Measurements from ENCODE around the gene CELF5. TPM values are rescaled to one million over a fixed set of nuclear protein-coding genes. Genes with fewer than 3 reads are reported as not detected.
"Not testable (repeated sequence)": the region's sequence is repeated elsewhere in the genome, so short reads cannot be mapped to it uniquely, and the experiment has no call there.

The CELF5 gene
- total and polyA plus RNA-seq, 2 experiments from 2014 or later: 1.1 TPM; not detected in 1

- TF ChIP-seq EZH2phosphoT487 (IDR thresholded peaks at IDR 0.05; ENCODE audit: insufficient read depth, low read depth) (no peak), EZH2 (IDR thresholded peaks at IDR 0.05; ENCODE audit: insufficient read depth, poor library complexity, severe bottlenecking) (no peak)
- Histone ChIP-seq H3K79me2 (ENCODE audit: insufficient read depth) (no peaks in the 10 kb centered on the region), H3K9ac (no peak overlapping the region), H3K27ac (no peak overlapping the region), H3K4me3 (no peak overlapping the region), H3K4me1 (ENCODE audit: insufficient read depth) (no peaks in the 10 kb centered on the region), H3K36me3 (ENCODE audit: low read depth) (no peaks in the 10 kb centered on the region), H3K9me3 (ENCODE audit: low read depth) (no peaks in the 10 kb centered on the region), H3F3A (ENCODE audit: insufficient read depth) (no peaks in the 10 kb centered on the region), H3K4me2 (ENCODE audit: unreplicated experiment) (no peak overlapping the region), H3K9me2 (ENCODE audit: insufficient read depth) (no peaks in the 10 kb centered on the region), H3K27me3 (replicated peaks; ENCODE audit: insufficient read depth) (peaks cover 37% of the 10 kb centered on the region), H4K20me1 (ENCODE audit: insufficient read depth) (no peaks in the 10 kb centered on the region), H2AFZ (no peak overlapping the region)
- in situ Hi-C loops (cut with MboI): no loop called here
- 52 to 57% methylated on average over 11 to 14 of the region's 14 CpGs for WGBS, 2 experiments (ENCODE audit: low coverage in 1 of 2, low lambda C conversion rate in 2 of 2, missing lambda C conversion rate in 2 of 2)
- no peak for DNase-seq
Measured at GRCh38 chr19:3295581-3295980, 71.1 kb downstream of the CELF5 start.

- no peak for DNase-seq
Measured at GRCh38 chr19:3296034-3296433, 71.6 kb downstream of the CELF5 start.

GRCh38 chr19:3296446-3296845, 72.0 kb downstream of the CELF5 start:
- no peaks in the 10 kb centered on the region for H3K36me3 ChIP-seq (ENCODE audit: low read depth)
- H3F3A ChIP-seq (ENCODE audit: insufficient read depth): no peaks in the 10 kb centered on the region
- H3K9ac ChIP-seq: no peak overlapping the region
- H3K4me3 ChIP-seq: no peak overlapping the region
- no peak overlapping the region for H3K4me2 ChIP-seq (ENCODE audit: unreplicated experiment)
- no peak for DNase-seq
- no peak overlapping the region for H2AFZ ChIP-seq
- H3K4me1 ChIP-seq (ENCODE audit: insufficient read depth): no peaks in the 10 kb centered on the region
- no peaks in the 10 kb centered on the region for H3K9me3 ChIP-seq (ENCODE audit: low read depth)
- no peaks in the 10 kb centered on the region for H3K9me2 ChIP-seq (ENCODE audit: insufficient read depth)
- H3K79me2 ChIP-seq (ENCODE audit: insufficient read depth): no peaks in the 10 kb centered on the region
- H3K27me3 ChIP-seq (replicated peaks; ENCODE audit: insufficient read depth): peaks cover 29% of the 10 kb centered on the region
- TF ChIP-seq EZH2 (IDR thresholded peaks at IDR 0.05; ENCODE audit: insufficient read depth, poor library complexity, severe bottlenecking) (no peak), EZH2phosphoT487 (IDR thresholded peaks at IDR 0.05; ENCODE audit: insufficient read depth, low read depth) (no peak)
- WGBS, 2 experiments (ENCODE audit: low coverage in 1 of 2, low lambda C conversion rate in 2 of 2, missing lambda C conversion rate in 2 of 2): 73 to 76% methylated on average over 19 of the region's 19 CpGs
- in situ Hi-C loops (cut with MboI): no loop called here
- no peak overlapping the region for H3K27ac ChIP-seq
- no peaks in the 10 kb centered on the region for H4K20me1 ChIP-seq (ENCODE audit: insufficient read depth)

More at GRCh38 chr19:3296034-3296433, 71.6 kb downstream of the CELF5 start:
- in situ Hi-C loops (cut with MboI): no loop called here
- Histone ChIP-seq H3K36me3 (ENCODE audit: low read depth) (no peaks in the 10 kb centered on the region), H3K4me2 (ENCODE audit: unreplicated experiment) (no peak overlapping the region), H3K9me2 (ENCODE audit: insufficient read depth) (no peaks in the 10 kb centered on the region), H2AFZ (no peak overlapping the region), H3K27ac (no peak overlapping the region), H3K4me1 (ENCODE audit: insufficient read depth) (no peaks in the 10 kb centered on the region), H3K9me3 (ENCODE audit: low read depth) (no peaks in the 10 kb centered on the region), H3K79me2 (ENCODE audit: insufficient read depth) (no peaks in the 10 kb centered on the region), H3F3A (ENCODE audit: insufficient read depth) (no peaks in the 10 kb centered on the region), H3K27me3 (replicated peaks; ENCODE audit: insufficient read depth) (peaks cover 33% of the 10 kb centered on the region), H3K9ac (no peak overlapping the region), H3K4me3 (no peak overlapping the region), H4K20me1 (ENCODE audit: insufficient read depth) (no peaks in the 10 kb centered on the region)
- TF ChIP-seq EZH2phosphoT487 (IDR thresholded peaks at IDR 0.05; ENCODE audit: insufficient read depth, low read depth) (no peak), EZH2 (IDR thresholded peaks at IDR 0.05; ENCODE audit: insufficient read depth, poor library complexity, severe bottlenecking) (no peak)
- 67 to 69% methylated on average over 7 to 9 of the region's 9 CpGs for WGBS, 2 experiments (ENCODE audit: low coverage in 1 of 2, low lambda C conversion rate in 2 of 2, missing lambda C conversion rate in 2 of 2)

- Histone ChIP-seq H2AFZ (no peak overlapping the region), H3K9me3 (ENCODE audit: low read depth) (no peaks in the 10 kb centered on the region), H3K27me3 (replicated peaks; ENCODE audit: insufficient read depth) (peaks cover 15% of the 10 kb centered on the region), H3F3A (ENCODE audit: insufficient read depth) (no peaks in the 10 kb centered on the region), H3K79me2 (ENCODE audit: insufficient read depth) (no peaks in the 10 kb centered on the region), H3K4me3 (no peak overlapping the region), H3K27ac (no peak overlapping the region), H3K4me1 (ENCODE audit: insufficient read depth) (no peaks in the 10 kb centered on the region), H3K36me3 (ENCODE audit: low read depth) (no peaks in the 10 kb centered on the region), H3K9me2 (ENCODE audit: insufficient read depth) (no peaks in the 10 kb centered on the region), H3K9ac (no peak overlapping the region), H3K4me2 (ENCODE audit: unreplicated experiment) (no peak overlapping the region), H4K20me1 (ENCODE audit: insufficient read depth) (no peaks in the 10 kb centered on the region)
- WGBS, 2 experiments (ENCODE audit: low coverage in 1 of 2, low lambda C conversion rate in 2 of 2, missing lambda C conversion rate in 2 of 2): 53 to 55% methylated on average over 6 of the region's 6 CpGs
- no peak for DNase-seq
- TF ChIP-seq EZH2phosphoT487 (IDR thresholded peaks at IDR 0.05; ENCODE audit: insufficient read depth, low read depth): no peak
- TF ChIP-seq EZH2 (IDR thresholded peaks at IDR 0.05; ENCODE audit: insufficient read depth, poor library complexity, severe bottlenecking): no peak
- in situ Hi-C loops (cut with MboI): no loop called here
Measured at GRCh38 chr19:3298853-3299449, 74.5 kb downstream of the CELF5 start.

- WGBS, 2 experiments (ENCODE audit: low coverage in 1 of 2, low lambda C conversion rate in 2 of 2, missing lambda C conversion rate in 2 of 2): 43 to 45% methylated on average over 8 of the region's 8 CpGs
- H3K9me2 ChIP-seq (ENCODE audit: insufficient read depth); H3F3A ChIP-seq (ENCODE audit: insufficient read depth); H3K9me3 ChIP-seq (ENCODE audit: low read depth); H3K27me3 ChIP-seq (replicated peaks; ENCODE audit: insufficient read depth); H3K27ac ChIP-seq; H3K36me3 ChIP-seq (ENCODE audit: low read depth); H3K9ac ChIP-seq; H3K79me2 ChIP-seq (ENCODE audit: insufficient read depth); H2AFZ ChIP-seq; H3K4me2 ChIP-seq (ENCODE audit: unreplicated experiment); DNase-seq; H3K4me3 ChIP-seq; H3K4me1 ChIP-seq (ENCODE audit: insufficient read depth); H4K20me1 ChIP-seq (ENCODE audit: insufficient read depth): not testable (repeated sequence)
- in situ Hi-C loops (cut with MboI): loop anchor here (25.0 kb wide), 1 partner anchor 312 kb away; the partner anchor contains the start of gene TBXA2R
Measured at GRCh38 chr19:3300566-3300965, 76.1 kb downstream of the CELF5 start.

All from GM23248 (cell line).